ENCODE results near the gene RAB27A. TPM values are rescaled to one million over a fixed set of nuclear protein-coding genes. Genes with fewer than 3 reads are reported as not detected.
"Not testable (repeated sequence)": the region's sequence is repeated elsewhere in the genome, so short reads cannot be mapped to it uniquely, and the experiment has no call there.

RAB27A gene
- polyA plus RNA-seq (ENCODE audit: insufficient read length in 4 of 4), result 10 to 100 TPM; 16.9 to 22.4 (median 18.2) TPM

GRCh38 chr15:55289746-55290527 lies at the start of gene RAB27A:
RAB27A (minus strand) TSS chr15:55289813; CDS start chr15:55234934, 54,879 bp downstream.
- DNase-seq (ENCODE audit: low read depth in 4 of 4, low spot score in 3 of 4), result peak; percentile 41 to 63 (median 57)

- no peak for DNase-seq (ENCODE audit: low read depth in 4 of 4, low spot score in 3 of 4)
These were observed 47.5 kb upstream of the RAB27A start for GRCh38 chr15:55337160-55337559.

- no peak for DNase-seq (ENCODE audit: low read depth in 4 of 4, low spot score in 3 of 4)
These were observed 45.4 kb upstream of the RAB27A start for GRCh38 chr15:55334997-55335396.

- DNase-seq (ENCODE audit: low read depth in 4 of 4, low spot score in 3 of 4), result no peak
These were observed 44.8 kb upstream of the RAB27A start for GRCh38 chr15:55334371-55334770.

GRCh38 chr15:55327387-55327786 lies 37.8 kb upstream of the RAB27A start:
- DNase-seq (ENCODE audit: low read depth in 4 of 4, low spot score in 3 of 4), result no peak

GRCh38 chr15:55322467-55322866 lies 32.9 kb upstream of the RAB27A start:
- no peak for DNase-seq (ENCODE audit: low read depth in 4 of 4, low spot score in 3 of 4)

GRCh38 chr15:55320963-55321362 lies 31.4 kb upstream of the RAB27A start:
- DNase-seq (ENCODE audit: low read depth in 4 of 4, low spot score in 3 of 4), result no peak

- DNase-seq (ENCODE audit: low read depth in 4 of 4, low spot score in 3 of 4), result no peak
These were observed 30.6 kb upstream of the RAB27A start for GRCh38 chr15:55320238-55320550.

GRCh38 chr15:55319537-55320237 lies 30.1 kb upstream of the RAB27A start:
- DNase-seq (ENCODE audit: low read depth in 4 of 4, low spot score in 3 of 4), result no peak

- peak; percentile 81 to 85 (median 83) for DNase-seq (ENCODE audit: low read depth in 4 of 4, low spot score in 3 of 4)
These were observed 29.2 kb upstream of the RAB27A start, which contains the start of the genes PIGB and PIGBOS1 for GRCh38 chr15:55318588-55319494. PIGB (plus strand) TSS chr15:55319222; CDS start chr15:55319251, 29 bp downstream. PIGBOS1 (minus strand) TSS chr15:55319123; CDS start chr15:55317792, 1,331 bp downstream.

- DNase-seq (ENCODE audit: low read depth in 4 of 4, low spot score in 3 of 4), result not testable (repeated sequence)
These were observed 13.2 kb upstream of the RAB27A start for GRCh38 chr15:55302801-55303200.

- DNase-seq (ENCODE audit: low read depth in 4 of 4, low spot score in 3 of 4), result no peak
These were observed 7.7 kb upstream of the RAB27A start for GRCh38 chr15:55297315-55297714.

GRCh38 chr15:55290528-55291057 lies 980 bp upstream of the RAB27A start:
- peak; percentile 75 to 80 (median 78) for DNase-seq (ENCODE audit: low read depth in 4 of 4, low spot score in 3 of 4)

GRCh38 chr15:55289011-55289745 lies 435 bp downstream of the RAB27A start:
- peak in 2 of 4 donors; percentile 9 to 25 for DNase-seq (ENCODE audit: low read depth in 4 of 4, low spot score in 3 of 4)

GRCh38 chr15:55288006-55288717 lies 1.5 kb downstream of the RAB27A start:
- no peak for DNase-seq (ENCODE audit: low read depth in 4 of 4, low spot score in 3 of 4)

GRCh38 chr15:55286442-55287189 lies 3.0 kb downstream of the RAB27A start:
- not testable (repeated sequence) for DNase-seq (ENCODE audit: low read depth in 4 of 4, low spot score in 3 of 4)

- DNase-seq (ENCODE audit: low read depth in 4 of 4, low spot score in 3 of 4), result no peak
These were observed 5.2 kb downstream of the RAB27A start for GRCh38 chr15:55284426-55284825.

- DNase-seq (ENCODE audit: low read depth in 4 of 4, low spot score in 3 of 4), result no peak
These were observed 6.0 kb downstream of the RAB27A start for GRCh38 chr15:55283379-55284147.

All from right renal pelvis (tissue), 4 donors.